Neutrophil (primary cell): ENCODE results near the gene CLASP1.

Experiments
- H3K27ac ChIP-seq: fragments of 200-600 bp; sonication (generic); 2 replicates; pipeline ENCODE4 v1.5.1; 2016; ENCODE audit warnings: mild to moderate bottlenecking, moderate library complexity
- H3K27me3 ChIP-seq: fragments of 200-600 bp; sonication (generic); 2 replicates; pipeline ENCODE4 v1.6.0; 2016; ENCODE audit warnings: mild to moderate bottlenecking
- H3K36me3 ChIP-seq: fragments of 200-600 bp; sonication (generic); 2 replicates; pipeline ENCODE4 v1.5.1; 2017
- H3K4me1 ChIP-seq, 2 experiments: fragments of 200-600 bp in 1 of 2; sonication (generic) in 1 of 2; 1 replicate in 1 of 2; 2 replicates in 1 of 2; pipeline versions ENCODE4 v1.5.1 to v1.6.1; 2013 to 2016; ENCODE audit warnings: low read depth in 1 of 2, low read length in 1 of 2, mild to moderate bottlenecking in 1 of 2, moderate library complexity in 1 of 2; ENCODE audit not compliant: control insufficient read depth in 1 of 2, insufficient read depth in 1 of 2
- H3K4me3 ChIP-seq, 2 experiments: fragments of 200-600 bp in 1 of 2; sonication (generic) in 1 of 2; 1 replicate in 1 of 2; 2 replicates in 1 of 2; pipeline ENCODE4 v1.5.1; 2013 to 2016; ENCODE audit warnings: low read depth in 1 of 2, low read length in 1 of 2, mild to moderate bottlenecking in 1 of 2, moderate library complexity in 1 of 2
- H3K9me3 ChIP-seq: fragments of 200-600 bp; sonication (generic); 2 replicates; pipeline ENCODE4 v1.5.1; 2016
- TF ChIP-seq, protein P1 (sequence below): fragments of 200-600 bp; sonication (generic); IDR thresholded peaks from 2 replicates; pipeline ENCODE4 v1.5.1; 2016; ENCODE audit warnings: antibody characterized with exemption

CLASP1 gene

DNA sequence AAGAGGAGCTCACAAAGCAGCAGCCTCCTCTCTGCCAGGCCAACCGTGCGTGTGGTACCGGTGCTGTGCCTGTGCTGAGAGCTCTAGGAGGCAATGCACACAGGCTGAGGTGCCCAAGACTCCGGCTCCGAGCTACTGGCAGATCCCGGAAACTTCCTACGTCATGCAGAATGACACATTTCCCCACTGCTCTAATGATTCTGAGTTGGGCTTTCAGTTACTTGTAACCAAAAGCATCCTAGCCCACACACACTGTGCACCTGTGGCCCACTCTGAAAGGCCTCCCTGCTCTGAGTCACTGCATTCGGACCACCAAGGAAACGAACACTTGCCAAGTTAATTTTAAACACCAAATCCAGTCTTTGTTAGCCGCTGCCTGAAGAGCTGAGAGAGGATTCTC lies 127.9 kb downstream of the CLASP1 start:
- Histone ChIP-seq H3K4me3 (no peak overlapping the region), H3K36me3 (peaks cover 75% of the 10 kb centered on the region), H3K27me3 (no peaks in the 10 kb centered on the region), H3K27ac (no peak overlapping the region), H3K9me3 (no peaks in the 10 kb centered on the region), H3K4me1 (no peaks in the 10 kb centered on the region)
- TF ChIP-seq, protein P1, sequence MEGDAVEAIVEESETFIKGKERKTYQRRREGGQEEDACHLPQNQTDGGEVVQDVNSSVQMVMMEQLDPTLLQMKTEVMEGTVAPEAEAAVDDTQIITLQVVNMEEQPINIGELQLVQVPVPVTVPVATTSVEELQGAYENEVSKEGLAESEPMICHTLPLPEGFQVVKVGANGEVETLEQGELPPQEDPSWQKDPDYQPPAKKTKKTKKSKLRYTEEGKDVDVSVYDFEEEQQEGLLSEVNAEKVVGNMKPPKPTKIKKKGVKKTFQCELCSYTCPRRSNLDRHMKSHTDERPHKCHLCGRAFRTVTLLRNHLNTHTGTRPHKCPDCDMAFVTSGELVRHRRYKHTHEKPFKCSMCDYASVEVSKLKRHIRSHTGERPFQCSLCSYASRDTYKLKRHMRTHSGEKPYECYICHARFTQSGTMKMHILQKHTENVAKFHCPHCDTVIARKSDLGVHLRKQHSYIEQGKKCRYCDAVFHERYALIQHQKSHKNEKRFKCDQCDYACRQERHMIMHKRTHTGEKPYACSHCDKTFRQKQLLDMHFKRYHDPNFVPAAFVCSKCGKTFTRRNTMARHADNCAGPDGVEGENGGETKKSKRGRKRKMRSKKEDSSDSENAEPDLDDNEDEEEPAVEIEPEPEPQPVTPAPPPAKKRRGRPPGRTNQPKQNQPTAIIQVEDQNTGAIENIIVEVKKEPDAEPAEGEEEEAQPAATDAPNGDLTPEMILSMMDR, result no peak

DNA sequence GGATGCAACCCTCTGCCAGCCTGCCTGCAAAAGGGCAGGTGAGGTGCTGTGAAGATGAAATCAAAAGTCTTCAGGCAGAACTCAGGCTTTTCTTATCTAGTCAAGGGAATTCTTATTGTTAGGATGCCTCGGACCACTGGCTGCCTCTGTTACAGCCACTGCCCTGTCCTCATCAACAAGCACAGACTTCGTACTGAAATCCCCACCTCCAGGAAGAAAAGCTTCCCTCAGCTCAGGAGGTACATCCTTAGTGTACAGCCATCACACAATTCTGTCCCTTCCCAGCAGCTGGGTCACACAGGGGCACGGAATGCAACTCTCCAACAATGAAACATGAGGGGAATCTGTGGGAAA lies 128.6 kb downstream of the CLASP1 start:
- Histone ChIP-seq H3K4me1 (no peaks in the 10 kb centered on the region), H3K27me3 (no peaks in the 10 kb centered on the region), H3K36me3 (peaks cover 73% of the 10 kb centered on the region), H3K4me3 (no peak overlapping the region), H3K27ac (no peak overlapping the region), H3K9me3 (no peaks in the 10 kb centered on the region)
- TF ChIP-seq, protein P1, result no peak

DNA sequence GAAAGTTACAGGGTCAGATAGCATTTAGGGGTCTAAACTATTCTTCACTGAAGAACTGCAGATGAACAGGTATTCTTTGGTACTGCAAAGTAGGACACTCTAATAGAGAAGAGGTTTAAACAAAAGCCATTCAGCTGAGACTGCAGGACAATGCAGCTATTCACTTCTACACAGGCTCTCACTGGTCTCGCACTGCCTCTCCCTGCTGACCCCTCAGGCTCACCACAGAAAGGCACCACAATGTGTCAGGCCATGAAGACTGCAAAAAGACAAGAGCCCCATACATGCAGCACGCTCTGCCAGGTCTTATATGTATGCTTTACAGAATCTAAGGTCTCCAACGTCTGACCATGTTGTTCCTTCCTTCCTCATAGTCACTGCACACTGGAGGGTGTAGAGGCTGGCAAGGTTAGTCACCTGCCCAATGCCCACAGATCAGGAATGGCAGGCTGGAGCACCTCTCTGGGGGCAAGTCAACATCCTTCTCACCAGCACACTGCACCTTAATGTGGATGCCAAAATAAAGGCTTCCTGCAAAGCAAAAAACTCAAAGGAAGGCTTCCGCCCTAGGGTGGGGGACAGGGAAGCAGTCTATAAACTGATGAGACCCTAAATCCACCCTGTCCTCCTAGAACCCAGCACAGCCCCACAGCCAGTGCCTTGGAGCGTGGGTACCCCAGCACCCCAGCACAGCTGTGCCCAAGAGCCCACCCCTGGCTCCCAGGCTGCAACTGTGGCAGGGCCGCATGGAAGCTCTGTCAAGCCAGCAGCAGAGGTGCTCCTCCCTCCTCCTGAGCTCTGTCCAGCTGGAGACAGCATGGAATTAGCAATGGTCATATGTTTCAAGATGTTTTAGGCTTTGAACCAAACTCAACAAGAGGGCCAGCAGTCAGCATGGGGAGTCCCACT lies 129.3 kb downstream of the CLASP1 start:
- TF ChIP-seq, protein P1, result no peak
- peaks cover 73% of the 10 kb centered on the region for H3K36me3 ChIP-seq
- H3K4me3 ChIP-seq, result no peak overlapping the region
- H3K27me3 ChIP-seq, result no peaks in the 10 kb centered on the region
- H3K27ac ChIP-seq, result no peak overlapping the region
- H3K4me1 ChIP-seq, result no peaks in the 10 kb centered on the region
- H3K9me3 ChIP-seq, result no peaks in the 10 kb centered on the region

DNA sequence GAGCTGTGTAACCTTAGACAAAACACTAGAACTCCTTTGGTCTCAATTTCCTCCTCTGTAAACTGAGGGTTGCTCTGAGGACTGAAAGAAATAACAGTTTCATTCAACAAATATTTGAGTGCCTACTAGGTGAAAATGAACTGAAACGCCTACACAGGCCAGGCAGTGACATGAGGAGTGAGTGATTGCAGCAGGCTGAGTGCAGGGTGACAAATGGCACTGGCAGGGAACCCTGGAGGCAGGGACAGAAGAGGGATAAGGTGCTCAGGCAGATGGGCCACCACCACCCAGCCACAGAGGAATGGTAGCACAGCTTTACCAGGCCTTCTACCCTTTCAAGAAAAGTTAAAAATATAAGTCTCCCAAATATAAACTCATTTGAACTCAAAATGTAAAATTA lies 130.1 kb downstream of the CLASP1 start:
- Histone ChIP-seq H3K4me3 (no peak overlapping the region), H3K27ac (no peak overlapping the region), H3K27me3 (no peaks in the 10 kb centered on the region), H3K9me3 (no peaks in the 10 kb centered on the region), H3K4me1 (no peaks in the 10 kb centered on the region), H3K36me3 (peaks cover 75% of the 10 kb centered on the region)
- TF ChIP-seq, protein P1, result no peak

DNA sequence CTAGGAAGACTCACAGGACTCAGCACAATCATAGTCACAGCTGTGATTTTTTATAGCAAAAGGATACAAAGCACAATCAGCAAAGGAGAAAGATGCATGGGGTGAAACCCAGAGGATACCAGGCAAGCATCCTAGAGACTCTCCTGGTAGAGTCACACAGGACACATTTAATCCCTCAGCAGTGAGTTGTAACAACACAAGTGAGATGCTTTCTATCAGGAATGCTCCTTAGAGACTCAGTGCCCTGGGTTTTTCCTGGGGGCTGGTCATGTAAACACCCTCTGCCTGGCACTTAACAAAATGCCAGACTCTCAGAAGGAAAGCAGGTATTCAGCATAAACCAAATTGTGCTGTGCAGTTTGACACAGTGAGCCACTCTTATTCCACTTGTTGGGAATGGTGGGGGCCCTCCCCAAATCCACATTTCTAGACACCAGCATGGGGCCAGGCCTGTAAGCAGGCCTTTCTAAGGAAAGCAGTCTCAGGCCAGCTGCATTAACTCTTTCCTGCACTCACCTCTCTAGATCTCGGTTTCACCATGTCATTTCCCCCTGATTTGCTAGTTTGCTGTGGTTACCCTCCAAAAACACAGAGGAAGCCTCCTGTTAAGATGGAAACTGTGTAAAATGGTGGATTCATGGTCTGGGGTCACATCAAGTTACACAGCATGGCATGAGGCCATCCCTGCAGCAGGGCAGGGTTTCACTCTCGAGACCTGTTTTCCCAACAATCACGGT lies 135.5 kb downstream of the CLASP1 start:
- Histone ChIP-seq H3K4me1 (no peaks in the 10 kb centered on the region), H3K4me3 (no peak overlapping the region), H3K27me3 (no peaks in the 10 kb centered on the region), H3K9me3 (no peaks in the 10 kb centered on the region), H3K36me3 (peaks cover 45% of the 10 kb centered on the region), H3K27ac (no peak overlapping the region)
- TF ChIP-seq, protein P1, result no peak
